SU-DHL-6 (cell line): ENCODE data around the gene SIK3.

Experiments used
- H2AFZ ChIP-seq: fragments of 200-600 bp; sonication (generic); 2 replicates; pipeline ENCODE4 v1.6.1; 2014; ENCODE audit warnings: low read depth, mild to moderate bottlenecking, moderate library complexity, mixed read lengths, antibody characterized with exemption, low read length; ENCODE audit not compliant: severe bottlenecking
- H3F3A ChIP-seq: fragments of 200-600 bp; shearing (Covaris generic); 2 replicates; pipeline ENCODE4 v1.6.0; 2016; ENCODE audit warnings: antibody characterized with exemption, mild to moderate bottlenecking; ENCODE audit not compliant: insufficient read depth
- H3K27ac ChIP-seq: fragments of 200-600 bp; sonication (generic); 2 replicates; pipeline ENCODE4 v1.5.1; 2016; ENCODE audit warnings: low read depth, mild to moderate bottlenecking, low read length, moderate library complexity, mixed read lengths
- H3K27me3 ChIP-seq: fragments of 200-600 bp; sonication (generic), shearing (Covaris generic); 2 replicates; pipeline ENCODE4 v1.6.0; 2014; ENCODE audit warnings: mild to moderate bottlenecking, low read length
- H3K36me3 ChIP-seq: fragments of 200-600 bp; sonication (generic); 2 replicates; pipeline ENCODE4 v1.6.1; 2014; ENCODE audit warnings: mild to moderate bottlenecking, low read length, mixed read lengths
- H3K4me2 ChIP-seq: fragments of 300-600, 200-600 bp; shearing (Covaris generic), sonication (generic); 2 replicates; pipeline ENCODE4 v1.6.0; 2014; ENCODE audit warnings: low read length, low read depth, mild to moderate bottlenecking; ENCODE audit not compliant: poor library complexity, severe bottlenecking
- H3K4me3 ChIP-seq: fragments of 200-600 bp; sonication (generic); 2 replicates; pipeline ENCODE4 v1.5.1; 2014; ENCODE audit warnings: antibody characterized with exemption, low read length, mild to moderate bottlenecking, mixed read lengths; ENCODE audit not compliant: insufficient read depth, poor library complexity, severe bottlenecking
- H3K79me2 ChIP-seq: fragments of 200-600 bp; sonication (generic); 2 replicates; pipeline ENCODE4 v1.6.1; 2014; ENCODE audit warnings: mild to moderate bottlenecking, low read length, moderate library complexity; ENCODE audit not compliant: insufficient read depth
- H3K9ac ChIP-seq: fragments of 200-600 bp; sonication (generic); 2 replicates; pipeline ENCODE4 v1.7.0; 2014; ENCODE audit warnings: mild to moderate bottlenecking, low read length
- H3K9me2 ChIP-seq: fragments of 200-600 bp; sonication (generic); replicated peaks from 2 replicates; pipeline ENCODE4 v1.6.1; 2014; ENCODE audit warnings: low read length; ENCODE audit not compliant: insufficient read depth
- H3K9me3 ChIP-seq: fragments of 200-600 bp; sonication (generic); 2 replicates; pipeline ENCODE4 v1.6.1; 2014; ENCODE audit warnings: low read length, mixed read lengths; ENCODE audit not compliant: insufficient read depth
- H4K20me1 ChIP-seq: fragments of 200-600 bp; sonication (generic); 2 replicates; pipeline ENCODE4 v1.6.1; 2014; ENCODE audit warnings: low read depth, mild to moderate bottlenecking, antibody characterized with exemption, low read length, moderate library complexity, mixed read lengths
- EZH2phosphoT487 ChIP-seq: fragments of 200-600 bp; sonication (generic), shearing (Covaris generic); conservative IDR thresholded peaks from 2 replicates; pipeline ENCODE4 v1.6.1; 2018; ENCODE audit warnings: mild to moderate bottlenecking, antibody characterized with exemption, low read length, moderate library complexity, mixed read lengths
- TF ChIP-seq, protein P1 (sequence below): fragments of 200-600 bp; sonication (generic); IDR thresholded peaks from one replicate; pipeline ENCODE4 v1.5.1; 2017; ENCODE audit warnings: antibody characterized with exemption, mild to moderate bottlenecking, low read length, moderate library complexity; ENCODE audit not compliant: insufficient read depth, poor library complexity, severe bottlenecking

SIK3 gene

GRCh38 chr11:116874251-116874650, 224.0 kb downstream of the SIK3 start:
- Histone ChIP-seq H3F3A (no peaks in the 10 kb centered on the region), H3K36me3 (no peaks in the 10 kb centered on the region; the same call in 1 of the 2 replicates), H3K9me2 (no peaks in the 10 kb centered on the region), H2AFZ (no peak overlapping the region), H3K27ac (no peak overlapping the region), H3K79me2 (no peaks in the 10 kb centered on the region), H3K9me3 (no peaks in the 10 kb centered on the region), H3K4me3 (no peak overlapping the region), H3K27me3 (no peaks in the 10 kb centered on the region), H3K9ac (no peak overlapping the region), H4K20me1 (no peaks in the 10 kb centered on the region), H3K4me2 (no peak overlapping the region)
- TF ChIP-seq, protein P1, sequence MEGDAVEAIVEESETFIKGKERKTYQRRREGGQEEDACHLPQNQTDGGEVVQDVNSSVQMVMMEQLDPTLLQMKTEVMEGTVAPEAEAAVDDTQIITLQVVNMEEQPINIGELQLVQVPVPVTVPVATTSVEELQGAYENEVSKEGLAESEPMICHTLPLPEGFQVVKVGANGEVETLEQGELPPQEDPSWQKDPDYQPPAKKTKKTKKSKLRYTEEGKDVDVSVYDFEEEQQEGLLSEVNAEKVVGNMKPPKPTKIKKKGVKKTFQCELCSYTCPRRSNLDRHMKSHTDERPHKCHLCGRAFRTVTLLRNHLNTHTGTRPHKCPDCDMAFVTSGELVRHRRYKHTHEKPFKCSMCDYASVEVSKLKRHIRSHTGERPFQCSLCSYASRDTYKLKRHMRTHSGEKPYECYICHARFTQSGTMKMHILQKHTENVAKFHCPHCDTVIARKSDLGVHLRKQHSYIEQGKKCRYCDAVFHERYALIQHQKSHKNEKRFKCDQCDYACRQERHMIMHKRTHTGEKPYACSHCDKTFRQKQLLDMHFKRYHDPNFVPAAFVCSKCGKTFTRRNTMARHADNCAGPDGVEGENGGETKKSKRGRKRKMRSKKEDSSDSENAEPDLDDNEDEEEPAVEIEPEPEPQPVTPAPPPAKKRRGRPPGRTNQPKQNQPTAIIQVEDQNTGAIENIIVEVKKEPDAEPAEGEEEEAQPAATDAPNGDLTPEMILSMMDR = no peak
- TF ChIP-seq EZH2phosphoT487 = no peak

- TF ChIP-seq EZH2phosphoT487 = no peak
- TF ChIP-seq, protein P1 = no peak
- no peaks in the 10 kb centered on the region for H3K27me3 ChIP-seq
- H3K36me3 ChIP-seq = no peaks in the 10 kb centered on the region; the same call in 1 of the 2 replicates
Measured at GRCh38 chr11:116873381-116873780, 224.8 kb downstream of the SIK3 start.

GRCh38 chr11:116871248-116871647, 227.0 kb downstream of the SIK3 start:
- H3K9me3 ChIP-seq = no peaks in the 10 kb centered on the region
- no peaks in the 10 kb centered on the region for H4K20me1 ChIP-seq
- H3K4me2 ChIP-seq = no peak overlapping the region
- no peak overlapping the region for H3K27ac ChIP-seq
- H3K9ac ChIP-seq = no peak overlapping the region
- H2AFZ ChIP-seq = no peak overlapping the region
- H3K27me3 ChIP-seq = no peaks in the 10 kb centered on the region
- H3F3A ChIP-seq = no peaks in the 10 kb centered on the region
- no peaks in the 10 kb centered on the region; the same call in 1 of the 2 replicates for H3K36me3 ChIP-seq
- TF ChIP-seq EZH2phosphoT487 = no peak
- TF ChIP-seq, protein P1 = no peak
- no peaks in the 10 kb centered on the region for H3K79me2 ChIP-seq
- no peaks in the 10 kb centered on the region for H3K9me2 ChIP-seq
- no peak overlapping the region for H3K4me3 ChIP-seq

More at GRCh38 chr11:116873381-116873780, 224.8 kb downstream of the SIK3 start:
- Histone ChIP-seq H3F3A (no peaks in the 10 kb centered on the region), H2AFZ (no peak overlapping the region), H3K27ac (no peak overlapping the region), H3K79me2 (no peaks in the 10 kb centered on the region), H3K4me3 (no peak overlapping the region), H3K9me3 (no peaks in the 10 kb centered on the region), H3K9me2 (no peaks in the 10 kb centered on the region), H4K20me1 (no peaks in the 10 kb centered on the region), H3K4me2 (no peak overlapping the region), H3K9ac (no peak overlapping the region)

GRCh38 chr11:116870054-116870453, 228.2 kb downstream of the SIK3 start:
- H4K20me1 ChIP-seq = no peaks in the 10 kb centered on the region
- no peaks in the 10 kb centered on the region for H3K27me3 ChIP-seq
- H3K36me3 ChIP-seq = no peaks in the 10 kb centered on the region; the same call in 1 of the 2 replicates
- H3F3A ChIP-seq = no peaks in the 10 kb centered on the region
- H3K4me2 ChIP-seq = no peak overlapping the region
- H3K79me2 ChIP-seq = no peaks in the 10 kb centered on the region
- H3K9me2 ChIP-seq = no peaks in the 10 kb centered on the region
- no peaks in the 10 kb centered on the region for H3K9me3 ChIP-seq
- H3K9ac ChIP-seq = no peak overlapping the region
- no peak overlapping the region for H2AFZ ChIP-seq
- H3K4me3 ChIP-seq = no peak overlapping the region
- TF ChIP-seq, protein P1 = no peak
- TF ChIP-seq EZH2phosphoT487 = no peak
- H3K27ac ChIP-seq = no peak overlapping the region
